Measurements from ENCODE around the gene EN1.

Gene EN1

DNA sequence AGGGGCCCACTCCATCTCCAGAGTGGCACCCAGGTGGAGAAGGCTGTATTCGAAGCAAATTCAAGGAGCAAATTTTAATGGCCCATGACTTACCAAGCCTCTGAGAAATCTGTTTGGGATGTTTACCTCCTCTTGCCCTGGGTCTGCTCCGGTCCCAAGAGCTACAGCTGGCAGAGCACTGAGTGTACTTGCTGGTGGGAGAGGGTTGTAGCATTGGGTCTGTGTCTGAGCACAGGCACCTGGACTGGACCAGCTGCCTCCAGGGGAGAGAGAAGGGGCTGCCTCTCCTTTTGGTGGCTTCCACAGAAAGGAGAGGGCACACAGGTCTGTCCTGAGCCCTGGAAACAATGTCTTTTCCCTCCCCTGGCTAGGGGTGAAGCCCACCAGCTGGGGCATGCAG lies 9.8 kb downstream of the EN1 start:
- H3K4me3 ChIP-seq (ENCODE audit: low read depth, low read length) = no peak overlapping the region
- CTCF ChIA-PET = interaction anchor here (1.7 kb wide), 1 partner anchor 18 kb away, joined by 4 read pairs; no protein-coding TSS in a partner anchor
- TF ChIP-seq, protein P1, sequence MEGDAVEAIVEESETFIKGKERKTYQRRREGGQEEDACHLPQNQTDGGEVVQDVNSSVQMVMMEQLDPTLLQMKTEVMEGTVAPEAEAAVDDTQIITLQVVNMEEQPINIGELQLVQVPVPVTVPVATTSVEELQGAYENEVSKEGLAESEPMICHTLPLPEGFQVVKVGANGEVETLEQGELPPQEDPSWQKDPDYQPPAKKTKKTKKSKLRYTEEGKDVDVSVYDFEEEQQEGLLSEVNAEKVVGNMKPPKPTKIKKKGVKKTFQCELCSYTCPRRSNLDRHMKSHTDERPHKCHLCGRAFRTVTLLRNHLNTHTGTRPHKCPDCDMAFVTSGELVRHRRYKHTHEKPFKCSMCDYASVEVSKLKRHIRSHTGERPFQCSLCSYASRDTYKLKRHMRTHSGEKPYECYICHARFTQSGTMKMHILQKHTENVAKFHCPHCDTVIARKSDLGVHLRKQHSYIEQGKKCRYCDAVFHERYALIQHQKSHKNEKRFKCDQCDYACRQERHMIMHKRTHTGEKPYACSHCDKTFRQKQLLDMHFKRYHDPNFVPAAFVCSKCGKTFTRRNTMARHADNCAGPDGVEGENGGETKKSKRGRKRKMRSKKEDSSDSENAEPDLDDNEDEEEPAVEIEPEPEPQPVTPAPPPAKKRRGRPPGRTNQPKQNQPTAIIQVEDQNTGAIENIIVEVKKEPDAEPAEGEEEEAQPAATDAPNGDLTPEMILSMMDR (IDR thresholded peaks at IDR 0.05; ENCODE audit: insufficient read depth, low read length, missing control alignments) = no peak
- no peak for DNase-seq (ENCODE audit: low read depth, low spot score)
- POLR2A ChIA-PET = interaction anchor here (1.0 kb wide), 1 partner anchor 9 kb away, joined by 3 read pairs; the partner anchor contains the start of gene EN1

DNA sequence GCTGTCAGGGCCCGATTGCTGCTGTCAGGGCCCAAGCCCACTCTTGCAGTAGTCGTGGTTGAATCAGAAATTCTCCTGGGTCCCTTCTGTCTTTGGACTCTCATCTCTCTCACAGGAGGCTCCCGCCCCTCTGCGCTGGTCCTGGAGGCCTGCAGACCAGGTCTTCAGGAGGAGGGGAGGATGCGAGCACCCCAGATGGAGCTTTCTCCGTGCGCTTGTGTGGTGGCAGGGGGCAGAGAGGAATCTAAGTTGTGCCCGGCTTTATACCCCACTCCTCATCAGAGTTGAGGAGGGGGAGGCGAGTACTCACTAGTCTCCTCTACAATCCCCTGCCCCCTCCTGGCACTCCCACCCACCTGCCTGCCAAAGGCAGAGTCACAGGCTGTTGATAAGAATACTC lies 10.4 kb downstream of the EN1 start:
- ChIA-PET POLR2A (interaction anchor here (1.0 to 1.8 kb wide), 2 partner anchors 10 kb away, joined by 3 to 4 read pairs; partner anchors contain the start of gene EN1), CTCF (interaction anchor here (1.7 kb wide), 1 partner anchor 19 kb away, joined by 4 read pairs; no protein-coding TSS in a partner anchor)
- H3K4me3 ChIP-seq (ENCODE audit: low read depth, low read length) = no peak overlapping the region
- no peak for DNase-seq (ENCODE audit: low read depth, low spot score)
- TF ChIP-seq, protein P1 (IDR thresholded peaks at IDR 0.05; ENCODE audit: insufficient read depth, low read length, missing control alignments) = no peak

DNA sequence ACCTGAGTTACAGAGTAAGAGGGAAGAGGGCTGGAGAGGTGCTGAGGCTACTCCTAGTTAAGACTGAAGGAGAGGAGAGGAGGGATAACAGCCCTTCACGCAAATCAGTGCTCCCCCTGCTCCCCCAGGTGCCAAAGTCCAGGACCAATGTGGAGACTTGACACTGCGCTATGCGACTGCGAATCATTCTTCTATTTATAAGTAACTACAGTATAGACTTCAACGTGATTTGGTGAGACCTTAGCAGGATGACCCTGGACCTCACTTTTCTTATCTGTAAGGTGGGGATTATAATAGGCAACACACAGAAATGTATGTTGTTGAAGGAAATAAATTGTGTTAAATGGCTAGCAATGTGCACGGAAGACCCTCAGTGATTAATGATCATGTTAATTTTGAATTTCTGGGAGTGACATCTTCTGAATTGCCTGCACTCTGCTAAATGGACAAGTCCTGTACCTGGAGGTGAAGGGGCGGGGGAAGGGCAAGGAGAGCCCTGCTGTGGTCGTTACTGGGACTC lies 11.0 kb downstream of the EN1 start:
- TF ChIP-seq, protein P1 (IDR thresholded peaks at IDR 0.05; ENCODE audit: insufficient read depth, low read length, missing control alignments) = no peak
- ChIA-PET CTCF (interaction anchor here (1.7 kb wide), 1 partner anchor 19 kb away, joined by 4 read pairs; no protein-coding TSS in a partner anchor), POLR2A (interaction anchor here (1.8 kb wide), 1 partner anchor 11 kb away, joined by 4 read pairs; the partner anchor contains the start of gene EN1)
- peak overlapping the region; percentile 57 for H3K4me3 ChIP-seq (ENCODE audit: low read depth, low read length)
- DNase-seq (ENCODE audit: low read depth, low spot score) = no peak

DNA sequence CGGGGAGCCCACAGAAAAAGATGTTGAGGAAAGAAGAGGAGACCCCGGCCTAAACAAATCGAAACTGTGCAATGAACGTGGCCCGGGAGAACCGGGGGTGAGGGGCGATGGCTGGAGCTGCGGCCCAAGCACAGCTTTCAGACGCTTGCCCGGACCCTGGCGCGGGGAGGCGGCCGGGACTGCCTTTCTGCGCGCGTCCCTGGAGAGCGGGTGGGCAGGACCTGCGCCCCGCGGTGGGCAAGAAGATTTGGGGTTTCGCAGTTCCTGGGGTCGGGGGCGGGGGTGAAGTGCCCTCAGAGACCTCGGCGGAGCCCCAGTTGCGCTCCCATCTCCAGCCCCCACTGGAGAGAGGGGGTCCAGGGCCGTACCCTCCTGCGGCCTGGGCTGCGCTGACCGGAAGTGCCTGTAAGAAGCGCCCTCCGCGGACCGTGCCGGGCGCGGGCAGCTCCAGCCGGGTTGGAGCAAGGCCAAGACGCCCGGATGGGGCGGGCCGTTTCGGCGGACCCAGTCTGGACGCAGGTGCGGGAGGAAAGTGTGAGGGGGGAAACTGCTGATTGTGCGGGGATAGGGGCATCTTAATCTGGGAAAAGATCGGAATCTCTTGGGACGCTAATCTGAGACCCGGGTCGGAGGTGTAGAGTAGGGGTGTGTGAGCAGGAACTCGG lies 11.6 kb downstream of the EN1 start:
- CTCF ChIA-PET = interaction anchor here (0.7 kb wide), 1 partner anchor 10 kb away, joined by 3 read pairs; no protein-coding TSS in a partner anchor
- POLR2A ChIA-PET = interaction anchor here (0.6 to 1.8 kb wide), 3 partner anchors 9 to 20 kb away, joined by 3 to 7 read pairs (median 4); partner anchors contain the start of gene EN1
- TF ChIP-seq, protein P1 (IDR thresholded peaks at IDR 0.05; ENCODE audit: insufficient read depth, low read length, missing control alignments) = no peak
- peak overlapping the region; percentile 57 for H3K4me3 ChIP-seq (ENCODE audit: low read depth, low read length)
- no peak for DNase-seq (ENCODE audit: low read depth, low spot score)

DNA sequence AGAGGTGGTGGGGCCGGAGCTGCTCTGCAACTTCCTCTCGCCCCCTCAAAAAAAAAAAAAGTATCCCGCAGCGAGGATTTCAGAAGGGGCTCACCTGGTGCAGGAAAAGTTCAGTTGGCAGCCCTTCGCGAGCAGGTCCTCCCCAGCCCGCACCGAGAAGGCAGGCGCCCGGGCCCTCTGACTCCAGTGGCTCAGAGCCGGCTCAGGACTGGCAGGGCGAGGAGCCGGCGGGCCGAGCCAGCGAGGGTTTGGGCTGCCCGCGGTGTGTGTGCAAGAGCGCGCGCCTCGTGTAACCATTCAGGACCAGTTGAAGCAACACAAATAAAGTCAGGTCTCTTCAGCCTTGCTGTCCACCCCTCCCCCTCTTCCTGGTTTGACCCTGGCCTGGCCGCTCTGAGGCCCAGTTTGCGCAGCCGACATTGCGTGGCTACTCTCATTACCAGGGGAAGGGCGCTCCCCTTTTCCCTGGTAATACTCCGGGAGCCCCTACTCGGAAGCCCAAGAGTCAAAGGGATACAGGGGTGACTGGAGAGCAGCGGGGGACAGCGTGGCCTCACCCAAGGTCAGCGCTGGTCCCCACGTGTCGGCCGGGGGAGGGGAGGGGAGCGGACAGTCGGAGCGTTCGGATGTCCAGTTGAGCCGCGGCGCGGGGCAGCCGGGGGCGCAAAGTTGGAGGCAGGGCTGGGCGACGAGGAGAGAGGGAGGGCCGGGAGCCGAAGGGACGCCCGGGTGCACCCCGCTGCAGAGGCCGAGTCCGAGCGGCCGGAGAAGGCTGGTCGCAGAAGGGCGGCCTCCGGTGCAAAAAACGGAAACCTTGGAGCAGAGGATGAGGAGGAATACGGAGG lies 12.3 kb downstream of the EN1 start:
- ChIA-PET CTCF (interaction anchor here (0.7 kb wide), 1 partner anchor 9 kb away, joined by 3 read pairs; no protein-coding TSS in a partner anchor), POLR2A (interaction anchor here (0.6 to 1.8 kb wide), 4 partner anchors 9 to 20 kb away, joined by 3 to 7 read pairs (median 4); partner anchors contain the start of gene EN1)
- TF ChIP-seq, protein P1 (IDR thresholded peaks at IDR 0.05; ENCODE audit: insufficient read depth, low read length, missing control alignments) = no peak
- H3K4me3 ChIP-seq (ENCODE audit: low read depth, low read length) = peak overlapping the region; percentile 57
- no peak for DNase-seq (ENCODE audit: low read depth, low spot score)
